Erythroblast (primary cell): Measurements from ENCODE around the gene ADD1.
"Not testable (repeated sequence)": the region's sequence is repeated elsewhere in the genome, so short reads cannot be mapped to it uniquely, and the experiment has no call there.

Experiments
- DNase-seq, 2 experiments: peaks; one replicate each; lab custom pipeline; 2025; lab: John Stamatoyannopoulos, UW
- GATA1 ChIP-seq: IDR thresholded peaks from 2 replicates; pipeline ENCODE4 v1.6.1; 2011; ENCODE audit warnings: low read depth, mild to moderate bottlenecking, control low read depth, low read length, moderate library complexity
- POLR2A ChIP-seq: IDR thresholded peaks from 2 replicates; pipeline ENCODE4 v1.6.1; 2011; ENCODE audit warnings: mild to moderate bottlenecking, low read length

ADD1 gene

DNA sequence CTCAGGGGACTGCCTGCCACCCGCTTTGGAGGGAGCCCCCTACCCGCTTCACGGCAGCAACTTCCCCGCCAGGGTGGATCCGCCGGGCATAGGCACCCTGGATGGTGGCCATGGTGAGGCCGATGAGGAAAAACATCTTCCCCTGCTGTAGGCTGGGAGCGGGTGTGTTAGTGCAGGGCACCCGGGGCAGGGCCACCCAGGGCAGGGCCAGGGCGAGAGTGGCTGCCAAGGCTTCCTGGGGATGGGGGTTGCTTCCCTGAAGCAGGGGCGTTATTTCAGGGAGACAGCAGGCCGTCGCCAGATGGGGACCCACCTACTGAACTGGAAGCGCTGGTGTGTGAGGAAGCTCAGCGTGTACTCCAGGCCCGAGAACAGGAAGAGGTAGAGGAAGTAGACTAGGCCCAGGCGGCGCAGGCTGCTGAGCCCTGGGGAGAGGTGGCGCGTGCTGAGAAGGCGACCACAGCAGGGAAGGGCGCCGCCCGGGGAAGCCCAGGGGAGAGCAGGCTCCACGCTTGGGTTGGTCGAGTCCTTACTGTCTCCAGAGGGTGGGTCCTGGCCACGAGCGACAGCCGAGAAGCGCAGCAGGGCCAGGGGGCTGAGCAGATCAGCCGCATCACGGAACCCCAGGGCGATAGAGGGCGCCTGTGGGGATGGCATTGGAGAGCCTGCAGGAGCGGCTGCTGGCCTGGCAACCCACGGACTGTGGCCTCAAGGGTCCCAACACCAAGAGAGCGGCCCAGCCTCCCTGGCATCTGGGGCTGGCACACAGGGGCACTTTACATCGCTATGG, 88.1 kb downstream of the ADD1 start:
- peak; percentile 25 to 30 for DNase-seq
- TF ChIP-seq POLR2A (no peak), GATA1 (no peak)

DNA sequence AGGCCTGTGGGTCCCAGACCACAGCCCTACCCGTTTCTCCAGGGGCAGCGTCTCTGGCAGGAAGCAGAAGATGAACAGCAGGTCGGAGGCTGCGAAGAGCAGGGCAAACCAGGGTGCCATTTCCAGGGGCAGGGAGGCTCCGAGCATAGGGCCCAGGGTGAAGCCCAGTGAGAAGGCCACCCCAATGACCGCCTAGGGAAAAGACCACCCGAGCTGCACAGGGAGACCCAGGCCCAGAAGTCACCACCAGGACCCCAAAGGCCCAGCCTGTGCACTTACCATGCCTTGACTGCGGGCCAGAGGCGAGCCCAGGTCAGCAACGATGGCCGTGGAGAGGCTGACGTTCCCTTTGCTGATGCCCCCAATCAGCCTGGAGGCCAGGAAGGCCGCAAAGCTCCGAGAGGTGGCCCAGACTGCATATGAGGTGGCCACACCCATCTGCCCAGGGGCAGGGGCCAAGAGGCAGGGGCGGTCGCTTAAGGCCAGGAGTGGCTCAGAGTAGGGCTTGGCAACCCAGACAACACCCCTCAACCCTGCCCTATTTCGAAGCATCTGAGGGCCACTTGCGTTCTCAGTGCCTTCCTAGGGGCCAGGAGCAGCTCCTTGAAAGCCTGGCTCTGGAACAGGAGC, 88.8 kb downstream of the ADD1 start:
- TF ChIP-seq GATA1 (no peak), POLR2A (no peak)
- DNase-seq: no peak

DNA sequence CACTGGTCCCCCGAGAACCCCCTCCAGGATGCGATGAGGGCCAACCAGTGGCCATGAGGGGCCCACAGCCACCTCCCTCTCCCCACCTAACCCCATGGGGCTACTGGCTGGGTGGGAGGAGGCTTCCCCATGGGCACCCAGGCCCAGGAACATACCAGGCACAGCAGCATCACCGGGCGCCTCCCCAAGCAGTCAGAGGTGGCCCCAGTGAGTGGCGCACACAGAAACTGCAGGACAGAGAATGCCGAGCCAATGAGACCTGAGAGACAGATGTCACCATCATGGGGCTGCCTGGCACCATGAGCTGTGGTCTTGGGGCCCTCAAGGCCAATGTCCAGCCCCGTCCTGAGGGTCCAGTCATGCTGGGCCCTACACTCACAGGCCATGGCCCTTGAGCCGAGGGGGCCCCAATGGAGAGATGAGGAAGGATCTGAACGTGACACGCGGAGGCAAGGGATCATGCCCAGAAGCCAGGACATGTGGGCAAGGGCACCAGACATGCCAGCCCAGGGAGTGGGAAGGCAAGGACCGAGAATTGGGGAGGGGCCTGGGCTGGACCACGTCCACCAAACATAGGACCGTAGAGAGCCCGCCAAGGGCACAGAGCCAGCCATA, 89.4 kb downstream of the ADD1 start:
- peak; percentile 26 to 27 for DNase-seq
- TF ChIP-seq POLR2A: no peak
- TF ChIP-seq GATA1: no peak

DNA sequence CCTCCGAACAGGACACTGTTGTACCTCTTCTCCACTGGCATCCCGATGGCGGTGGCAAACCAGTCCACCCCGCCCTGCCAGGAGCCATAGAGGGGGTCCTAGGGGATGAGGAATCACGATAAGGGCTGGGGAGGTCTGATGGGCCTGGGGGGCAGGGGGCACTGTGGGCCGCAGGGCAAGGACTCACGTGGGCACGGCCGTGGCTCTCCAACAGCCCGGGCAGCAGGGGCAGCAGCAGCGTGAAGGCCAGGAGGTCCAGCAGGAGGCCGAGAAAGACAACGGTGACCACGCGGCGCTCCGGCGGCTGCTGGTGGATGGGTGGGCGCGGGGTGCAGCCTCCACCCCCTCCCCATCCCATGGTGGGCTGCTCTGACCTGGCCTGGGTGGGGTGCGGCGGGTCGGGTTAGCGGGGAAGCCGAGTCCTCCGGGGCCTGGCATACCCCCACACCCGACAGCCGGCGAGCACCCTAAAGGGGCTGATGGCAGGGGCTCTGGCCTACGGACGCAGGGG, 90.0 kb downstream of the ADD1 start:
- no peak for DNase-seq
- TF ChIP-seq POLR2A (no peak), GATA1 (no peak)

DNA sequence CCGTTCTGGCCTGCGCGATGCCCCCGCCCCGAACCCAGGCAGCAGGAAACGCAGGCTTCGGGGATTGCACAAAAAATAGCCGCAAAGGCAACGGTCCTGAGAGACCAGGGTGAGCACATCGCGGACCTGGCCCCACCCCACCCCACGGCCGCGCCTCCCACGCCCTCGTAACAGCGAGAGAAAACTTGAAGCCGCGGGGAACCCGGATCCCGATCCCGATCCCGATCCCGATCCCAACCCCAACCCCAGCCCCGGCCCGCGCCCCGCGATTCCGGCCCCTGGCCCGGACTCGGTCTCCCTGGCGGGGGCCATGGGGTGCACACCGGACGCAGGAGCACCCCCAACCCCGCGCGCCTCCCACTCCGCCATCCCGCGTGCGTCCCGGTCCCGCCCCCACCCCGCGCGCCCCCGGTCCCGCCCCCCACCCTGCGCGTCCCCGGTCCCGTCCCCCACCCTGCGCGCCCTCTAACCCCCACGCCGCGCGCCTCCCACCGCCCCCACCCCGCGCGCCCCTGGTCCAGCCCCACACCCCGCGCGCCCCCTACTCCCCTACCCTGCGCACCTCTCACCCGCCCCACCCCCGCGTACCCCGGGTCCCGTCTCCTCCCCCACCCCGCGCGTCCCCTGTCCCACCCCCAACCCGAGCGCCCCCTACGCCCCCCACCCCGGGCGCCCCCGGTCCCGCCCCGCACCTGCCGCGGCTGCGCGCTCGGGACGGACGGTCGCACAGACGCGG, 90.6 kb downstream of the ADD1 start:
- peak; percentile 37 to 59 for DNase-seq
- no peak for TF ChIP-seq GATA1
- TF ChIP-seq POLR2A: no peak

DNA sequence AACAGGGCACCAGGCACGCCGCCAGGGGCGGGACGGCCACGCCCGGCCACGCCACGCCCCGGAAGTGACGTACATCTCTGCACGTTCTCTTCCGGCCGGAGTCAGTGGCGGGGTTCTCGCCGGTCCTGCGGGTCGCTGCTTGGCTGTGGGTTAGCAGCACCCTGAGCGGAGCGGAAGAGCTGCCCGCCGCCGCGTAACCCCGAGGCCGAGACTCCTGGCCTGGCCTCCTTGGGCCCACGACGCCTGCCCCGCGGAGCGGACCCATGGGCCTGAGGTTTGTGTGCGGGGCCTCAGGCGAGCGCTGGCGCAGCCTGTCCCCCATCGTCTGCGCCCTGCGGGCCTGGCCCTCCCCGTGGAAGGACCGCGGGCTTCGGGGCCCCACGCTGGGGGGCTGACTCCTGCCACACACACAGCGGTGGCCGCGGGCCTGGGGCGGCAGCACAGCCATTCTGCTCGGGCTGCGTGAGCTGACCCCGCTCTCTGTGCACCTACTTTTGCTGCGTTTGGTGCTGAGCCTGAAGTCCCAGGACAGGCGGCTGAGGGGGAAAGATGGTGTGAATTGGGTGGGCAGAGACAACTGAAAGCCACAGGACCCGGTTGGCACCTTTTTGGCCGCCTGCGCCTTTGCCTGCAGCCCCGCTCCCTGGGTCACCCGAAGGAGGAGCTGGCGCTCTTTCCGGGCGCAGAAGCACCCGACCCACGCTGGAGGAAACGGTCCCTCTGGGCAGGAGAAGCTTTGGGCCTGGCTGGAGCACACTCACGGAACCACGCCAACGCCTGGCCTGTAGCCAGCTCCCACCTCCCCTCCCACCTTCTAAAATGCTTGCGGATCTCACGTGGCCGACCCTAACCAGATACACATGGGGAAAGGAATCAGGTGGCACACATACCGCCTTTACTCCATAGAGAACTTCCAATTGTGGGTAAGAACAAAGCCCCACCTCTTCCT, 91.4 kb downstream of the ADD1 start:
- DNase-seq: peak; percentile 94 to 98
- TF ChIP-seq POLR2A (peak; percentile 84), GATA1 (no peak)

DNA sequence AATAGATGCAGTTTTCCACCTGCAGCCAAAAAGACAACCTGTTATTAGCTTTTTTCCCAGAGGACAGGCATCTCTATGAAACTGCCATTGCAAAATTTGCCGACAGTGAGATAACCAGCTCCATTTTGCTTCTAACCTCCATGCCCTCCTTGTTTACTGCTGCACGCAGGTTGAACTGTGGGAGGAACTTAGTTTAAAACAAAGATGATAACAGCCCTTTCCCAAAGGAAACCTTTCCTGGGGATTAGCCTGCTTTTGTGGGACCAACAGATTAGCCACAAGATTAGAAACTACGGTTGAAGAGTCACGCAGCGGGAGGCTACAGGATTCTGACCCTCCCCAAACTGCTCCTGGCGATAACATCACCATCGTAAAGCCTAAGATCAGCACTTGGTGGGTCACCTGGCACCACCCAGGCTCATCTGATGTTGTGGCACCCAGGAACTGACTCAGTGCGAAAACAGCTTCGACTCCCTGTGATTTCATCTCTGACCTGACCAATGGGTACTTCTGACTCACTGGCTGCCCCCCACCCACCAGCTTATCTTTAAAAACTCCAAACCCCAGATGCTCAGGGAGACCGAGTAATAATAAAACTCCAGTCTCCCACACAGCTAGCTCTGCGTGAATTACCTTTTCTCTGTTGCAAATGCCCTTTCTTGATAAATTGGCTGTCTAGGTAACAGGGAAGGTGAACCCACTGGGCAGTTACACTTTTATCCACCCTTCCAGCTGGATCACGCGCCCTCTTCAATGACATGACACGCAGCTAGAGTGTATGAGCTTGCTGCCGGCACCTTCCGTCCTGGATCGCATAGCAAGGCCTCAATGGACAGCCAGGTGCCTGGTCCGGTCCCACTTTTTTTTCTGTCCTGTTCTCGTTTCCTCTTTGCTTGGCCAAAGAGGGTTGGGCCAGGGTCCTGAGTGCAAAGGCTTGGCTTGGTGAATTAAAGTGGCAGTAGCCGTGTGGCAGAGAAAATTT, 92.4 kb downstream of the ADD1 start:
- DNase-seq: peak; percentile 62 to 72
- no peak for TF ChIP-seq GATA1
- peak; percentile 18 for TF ChIP-seq POLR2A

DNA sequence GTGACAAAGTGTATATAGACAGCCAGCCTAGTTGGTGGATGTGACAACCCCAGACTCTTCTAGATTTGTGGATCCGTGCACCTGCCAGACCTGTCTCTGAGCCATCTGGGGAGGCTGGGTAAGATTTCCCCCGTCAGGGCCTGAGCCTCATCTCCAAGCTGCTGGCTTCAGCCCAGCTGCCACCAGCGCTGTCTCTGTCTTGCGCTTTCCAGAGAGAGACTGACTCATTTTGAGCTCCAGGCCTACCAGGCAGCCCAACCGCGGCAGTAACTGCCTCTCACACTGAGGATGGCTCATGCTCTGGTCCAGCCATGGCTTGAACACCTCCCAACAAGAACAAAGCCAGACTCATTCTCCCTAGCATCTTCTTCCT, 93.1 kb downstream of the ADD1 start:
- TF ChIP-seq GATA1 (no peak), POLR2A (no peak)
- peak in 1 of 2 experiments; percentile 37 for DNase-seq

DNA sequence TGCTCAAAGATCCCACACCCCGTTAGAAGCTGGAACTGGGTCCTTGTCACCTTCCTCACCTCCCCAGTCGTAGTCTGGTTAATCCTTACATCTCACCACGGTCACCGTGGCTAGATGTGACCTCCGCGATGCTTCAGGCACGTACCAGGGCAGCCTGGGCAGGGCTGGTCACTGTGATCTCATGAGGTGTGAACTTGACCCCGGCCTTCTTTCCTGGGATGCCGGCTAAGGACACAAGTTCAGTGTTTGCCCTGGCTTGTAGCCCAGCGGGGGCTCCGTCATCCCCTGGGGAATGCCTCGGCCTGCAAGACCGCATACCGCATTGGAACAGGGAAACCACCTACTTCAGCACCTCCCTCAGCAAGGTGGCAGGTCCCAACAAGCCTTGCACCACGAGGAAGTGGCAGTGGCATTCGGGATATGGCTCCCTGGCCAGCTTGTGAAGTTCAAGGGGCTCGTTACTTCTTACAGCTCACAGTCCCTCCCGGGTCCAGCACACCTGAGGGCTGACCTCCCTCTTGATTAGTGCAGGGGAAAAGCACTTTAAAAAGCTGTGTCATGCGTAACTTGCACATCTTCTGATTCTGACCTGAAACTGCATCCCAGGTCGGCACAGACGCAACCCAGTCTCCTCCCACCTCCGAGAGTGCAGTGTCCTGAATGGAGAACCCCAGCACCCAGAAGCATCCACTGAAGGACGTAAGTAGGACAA, 93.7 kb downstream of the ADD1 start:
- TF ChIP-seq GATA1 (no peak), POLR2A (no peak)
- no peak for DNase-seq

DNA sequence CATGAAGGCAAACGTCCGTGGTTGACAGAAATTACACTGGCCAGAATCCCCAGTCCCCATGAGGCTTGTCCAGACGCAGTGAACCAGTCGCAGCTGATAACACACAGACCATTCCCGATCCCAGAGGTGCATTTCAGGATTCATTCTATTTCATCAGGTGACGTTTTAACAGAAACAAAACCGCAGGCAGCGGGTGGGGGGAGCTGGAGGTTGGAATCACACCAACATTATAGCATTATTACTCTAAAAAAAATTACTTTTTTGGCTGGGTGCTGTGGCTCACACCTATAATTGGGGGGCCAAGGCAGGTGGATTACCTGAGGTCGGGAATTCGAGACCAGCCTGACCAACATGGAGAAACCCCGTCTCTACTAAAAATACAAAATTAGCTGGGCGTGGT, 94.3 kb downstream of the ADD1 start:
- DNase-seq: no peak
- TF ChIP-seq POLR2A: no peak
- no peak for TF ChIP-seq GATA1

DNA sequence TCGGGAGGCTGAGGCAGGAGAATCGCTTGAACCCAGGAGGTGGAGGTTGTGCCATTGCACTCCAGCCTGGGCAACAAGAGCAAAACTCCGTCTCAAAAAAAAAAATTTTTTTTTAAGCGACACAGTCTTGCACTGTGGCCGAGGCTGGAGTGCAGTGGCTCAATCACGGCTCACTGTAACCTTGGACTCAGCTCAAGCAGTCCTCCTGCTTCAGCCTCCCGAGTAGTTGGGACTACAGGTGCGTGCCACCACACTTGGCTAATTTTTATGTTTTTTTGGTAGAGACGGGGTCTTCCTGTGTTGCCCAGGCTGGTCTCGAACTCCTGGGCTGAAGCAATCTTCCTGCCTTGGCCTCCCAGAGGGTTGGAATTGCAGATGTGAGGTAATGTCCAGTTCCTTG, 94.8 kb downstream of the ADD1 start:
- not testable (repeated sequence) for DNase-seq

DNA sequence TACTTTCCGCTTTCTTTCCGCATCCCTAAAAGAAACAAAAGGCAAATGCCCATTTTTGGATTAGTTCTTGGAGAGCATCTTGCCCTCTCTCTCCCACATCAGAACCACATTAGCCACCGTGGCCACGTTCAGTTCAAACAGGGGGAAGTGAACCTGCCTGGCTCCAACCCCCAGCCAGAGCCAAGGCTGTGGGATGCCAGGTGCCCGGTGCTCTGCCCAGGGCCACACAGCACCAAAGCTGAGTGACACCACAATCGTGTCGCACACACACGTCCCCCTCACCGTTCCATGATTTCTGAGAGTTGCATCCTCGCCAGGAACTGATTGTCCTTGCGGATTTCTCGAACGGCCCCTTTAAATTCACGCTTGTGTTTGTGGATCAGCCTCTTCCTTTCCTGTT, 95.3 kb downstream of the ADD1 start:
- TF ChIP-seq POLR2A (no peak), GATA1 (no peak)
- DNase-seq: no peak
